OCI-LY7 (cell line): ENCODE measurements around the gene RSPH3. TPM values are rescaled to one million over a fixed set of nuclear protein-coding genes. Genes with fewer than 3 reads are reported as not detected.

Source experiments
- Bru-seq: library from RNA; stranded (reverse); fragments of 400-500 nt; gene quantifications from one replicate; lab custom pipeline; 2021; lab: Mats Ljungman, UMichigan
- BruChase-seq, 2 experiments: library from RNA; stranded (reverse); fragments of 400-500 nt; gene quantifications; one replicate each; lab custom pipeline; 2021; lab: Mats Ljungman, UMichigan
- BruUV-seq: library from RNA; stranded (reverse); fragments of 400-500 nt; replicated peaks from 2 replicates; lab custom pipeline; 2021; lab: Mats Ljungman, UMichigan
- CTCF ChIA-PET: fragments of 300-600 bp; sonication (Branson Sonifier 250); formaldehyde crosslinking; loops from one replicate; lab custom pipeline; 2022; ENCODE audit warnings: antibody characterized with exemption; ENCODE audit not compliant: unreplicated experiment; lab: Charles Lee
- POLR2A ChIA-PET: fragments of 300-600 bp; sonication (Branson Sonifier 250); formaldehyde crosslinking; loops from one replicate; lab custom pipeline; 2022; ENCODE audit warnings: antibody characterized with exemption; lab: Charles Lee
- DNase-seq: peaks from one replicate; pipeline ENCODE4 v3.0.0-alpha.2; 2015; ENCODE audit warnings: low spot score
- H2AFZ ChIP-seq: fragments of 200-600 bp; sonication (generic), shearing (Covaris generic); 2 replicates; pipeline ENCODE4 v1.6.1; 2014; ENCODE audit warnings: mild to moderate bottlenecking, antibody characterized with exemption, low read length, moderate library complexity
- H3K27ac ChIP-seq: fragments of 200-600 bp; sonication (generic); 2 replicates; pipeline ENCODE4 v1.5.1; 2014; ENCODE audit warnings: mixed run types, low read depth, mild to moderate bottlenecking, moderate library complexity, low read length, inconsistent platforms; ENCODE audit not compliant: poor library complexity, severe bottlenecking
- H3K36me3 ChIP-seq: fragments of 200-600 bp; sonication (generic); 2 replicates; pipeline ENCODE4 v1.6.1; 2014; ENCODE audit warnings: mild to moderate bottlenecking, antibody characterized with exemption, low read length, moderate library complexity, mixed read lengths; ENCODE audit not compliant: insufficient read depth
- H3K4me1 ChIP-seq: fragments of 200-600 bp; sonication (generic); 2 replicates; pipeline ENCODE4 v1.5.1; 2014; ENCODE audit warnings: mild to moderate bottlenecking, low read length; ENCODE audit not compliant: insufficient read depth, poor library complexity, severe bottlenecking
- H3K4me2 ChIP-seq: fragments of 200-600 bp; sonication (generic); 2 replicates; pipeline ENCODE4 v1.6.1; 2014; ENCODE audit warnings: mild to moderate bottlenecking, low read length
- H3K4me3 ChIP-seq: fragments of 200-600 bp; sonication (generic); 2 replicates; pipeline ENCODE4 v1.5.1; 2014; ENCODE audit warnings: mild to moderate bottlenecking, low read depth, low read length; ENCODE audit not compliant: poor library complexity, severe bottlenecking
- H3K79me2 ChIP-seq: fragments of 200-600 bp; sonication (generic); 2 replicates; pipeline ENCODE4 v1.6.1; 2016; ENCODE audit warnings: low read depth, mild to moderate bottlenecking, low read length, moderate library complexity, mixed read lengths; ENCODE audit not compliant: insufficient read depth
- H3K9me2 ChIP-seq: fragments of 200-600 bp; sonication (generic); 2 replicates; pipeline ENCODE4 v1.6.1; 2016; ENCODE audit warnings: mild to moderate bottlenecking, low read length, mixed read lengths; ENCODE audit not compliant: insufficient read depth
- H3K9me3 ChIP-seq: fragments of 200-600 bp; sonication (generic); 2 replicates; pipeline ENCODE4 v1.6.1; 2014; ENCODE audit warnings: mild to moderate bottlenecking, mixed run types, low read length, mixed read lengths
- H4K20me1 ChIP-seq: fragments of 200-600 bp; sonication (generic); 2 replicates; pipeline ENCODE4 v1.6.1; 2014; ENCODE audit warnings: mild to moderate bottlenecking, antibody characterized with exemption, low read length, moderate library complexity, mixed read lengths; ENCODE audit not compliant: insufficient read depth
- CTCF ChIP-seq: fragments of 200-600 bp; sonication (generic); conservative IDR thresholded peaks from 2 replicates; pipeline ENCODE4 v1.5.1; 2014; ENCODE audit warnings: mild to moderate bottlenecking, antibody characterized with exemption, low read length, moderate library complexity, mixed read lengths
- EZH2phosphoT487 ChIP-seq: fragments of 200-600 bp; sonication (generic); IDR thresholded peaks from 2 replicates; pipeline ENCODE4 v1.6.1; 2018; ENCODE audit warnings: low read depth, borderline replicate concordance, mild to moderate bottlenecking, mixed run types, antibody characterized with exemption, low read length, moderate library complexity, mixed read lengths
- intact Hi-C: fragments of 100-400 bp; cut with micrococcal nuclease; formaldehyde crosslinking; loops from one replicate; pipeline ENCODE4 v1.10.0; 2022; ENCODE audit not compliant: unreplicated experiment
- long read RNA-seq: library from polyadenylated mRNA; stranded (forward); transcript quantifications from one replicate; pipeline ENCODE4 v2.0.0, GENCODE V29; 2022
- total RNA-seq, 2 experiments: library from RNA; depleted of rRNA in 1 of 2; stranded (reverse); fragments of >200 nt in 1 of 2; shearing (Covaris generic) in 1 of 2; gene quantifications; 2 replicates each; pipeline ENCODE4 v1.2.3, GENCODE V29; 2014 to 2022

Gene RSPH3
- total RNA-seq (2014; rRNA removed; shearing (Covaris generic)) = 2.7 TPM in 2 replicates
- 6.5 and 6.6 TPM in 2 replicates for total RNA-seq (2022)
- percentile 57 among the genes with signal in this experiment for Bru-seq, nascent RNA
- BruChase-seq, experiment 1, labeled RNA remaining after a 6-hour chase = percentile 62 among the genes with signal in this experiment
- percentile 64 among the genes with signal in this experiment for BruChase-seq, experiment 2, labeled RNA remaining after a 2-hour chase
- long read RNA-seq, full-length matches to known transcripts = 4 of 7 reads
- long read RNA-seq, partial matches to known transcripts = 1 of 7 reads
- long read RNA-seq, other reads (novel, unspliced or antisense) = 2 of 7 reads

- peak within 1 kb of the TSS; percentile 90 for H3K4me2 ChIP-seq
- H3K79me2 ChIP-seq = peaks cover 13% of the 10 kb centered on the region; the same call in 1 of the 2 replicates
- TF ChIP-seq CTCF = peak; percentile 44; the same call in 1 of the 2 replicates
- TF ChIP-seq EZH2phosphoT487 = no peak
- no peaks in the 10 kb centered on the region for H4K20me1 ChIP-seq
- peak within 1 kb of the TSS; percentile 67 for H2AFZ ChIP-seq
- H3K36me3 ChIP-seq = no peaks in the 10 kb centered on the region
- peak; percentile 95 for DNase-seq
- peaks cover 17% of the 10 kb centered on the region for H3K4me1 ChIP-seq
- POLR2A ChIA-PET = interaction anchor here (0.9 to 2.3 kb wide), 15 partner anchors 8 to 149 kb away, joined by 3 to 10 read pairs (median 4); no protein-coding TSS in a partner anchor
- CTCF ChIA-PET = interaction anchor here (0.6 to 1.2 kb wide), 5 partner anchors 9 to 143 kb away, joined by 3 read pairs; no protein-coding TSS in a partner anchor
- H3K9me2 ChIP-seq = no peaks in the 10 kb centered on the region
- peak within 1 kb of the TSS; percentile 65 for H3K27ac ChIP-seq
- no peaks in the 10 kb centered on the region for H3K9me3 ChIP-seq
- no TSS peak for BruUV-seq
- H3K4me3 ChIP-seq = peak within 1 kb of the TSS; percentile 75
- intact Hi-C loops = no loop called here
Observed at GRCh38 chr6:158999666-159000403, at the start of gene RSPH3. Gene RSPH3 (minus strand): TSS chr6:159000202. CDS start chr6:158999550, 652 bp downstream.

GRCh38 chr6:159047891-159048685, 48.1 kb upstream of the RSPH3 start:
- CTCF ChIA-PET = no interaction called here
- no peaks in the 10 kb centered on the region for H3K9me3 ChIP-seq
- H3K79me2 ChIP-seq = peaks cover 18% of the 10 kb centered on the region
- no peaks in the 10 kb centered on the region for H3K9me2 ChIP-seq
- no peak overlapping the region for H3K27ac ChIP-seq
- peaks cover 36% of the 10 kb centered on the region for H3K4me1 ChIP-seq
- H3K4me3 ChIP-seq = no peak overlapping the region
- no peaks in the 10 kb centered on the region for H4K20me1 ChIP-seq
- H3K36me3 ChIP-seq = peaks cover 16% of the 10 kb centered on the region
- peak overlapping the region; percentile 69 for H2AFZ ChIP-seq
- intact Hi-C loops = loop anchor here (10.0 kb wide), 1 partner anchor 417 kb away; no protein-coding TSS in a partner anchor
- no TSS peak for BruUV-seq
- POLR2A ChIA-PET = no interaction called here
- no peak for DNase-seq
- TF ChIP-seq CTCF (no peak), EZH2phosphoT487 (no peak)
- H3K4me2 ChIP-seq = peak overlapping the region; percentile 14; the same call in 1 of the 2 replicates
